ENCODE measurements around the gene DHX15. TPM values are rescaled to one million over a fixed set of nuclear protein-coding genes. Genes with fewer than 3 reads are reported as not detected.

Gene DHX15
- total and polyA plus RNA-seq, 8 donors = 32.8 to 74.6 (median 46.0) TPM

DNA sequence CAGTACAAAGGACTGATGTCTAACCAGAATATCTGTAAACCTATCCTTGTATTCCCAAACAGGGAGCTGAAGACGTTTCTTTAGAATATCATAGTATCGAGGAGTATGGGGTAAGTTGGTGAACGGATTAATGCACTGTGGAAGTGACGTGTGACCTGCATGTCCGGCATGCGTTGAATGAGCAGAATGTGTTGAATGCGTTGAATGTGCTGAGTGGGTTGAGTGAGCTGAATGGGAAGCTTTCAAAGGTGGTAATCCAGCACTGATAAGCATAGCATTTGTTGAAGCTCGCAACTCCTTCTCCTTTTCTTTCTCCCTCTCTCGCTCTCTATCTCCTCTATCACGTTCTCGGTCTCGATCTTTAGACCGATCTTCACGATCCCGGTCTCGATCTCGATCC lies 8.1 kb downstream of the DHX15 start:
- Histone ChIP-seq H3K4me1 (peaks cover 14 to 33% (median 21%) of the 10 kb centered on the region in 3 donors), H3K27ac (no peak overlapping the region), H3K9me3 (no peaks in the 10 kb centered on the region), H3K27me3 (no peaks in the 10 kb centered on the region), H3K36me3 (peaks cover 0 to 18% (median 10%) of the 10 kb centered on the region in 3 donors), H3K4me3 (no peak overlapping the region)
- ATAC-seq = no peak
- intact Hi-C loops (cut with DNase I) = no loop called here
- DNase-seq = no peak
- FAIRE-seq = no peak
- TF ChIP-seq, protein P1, sequence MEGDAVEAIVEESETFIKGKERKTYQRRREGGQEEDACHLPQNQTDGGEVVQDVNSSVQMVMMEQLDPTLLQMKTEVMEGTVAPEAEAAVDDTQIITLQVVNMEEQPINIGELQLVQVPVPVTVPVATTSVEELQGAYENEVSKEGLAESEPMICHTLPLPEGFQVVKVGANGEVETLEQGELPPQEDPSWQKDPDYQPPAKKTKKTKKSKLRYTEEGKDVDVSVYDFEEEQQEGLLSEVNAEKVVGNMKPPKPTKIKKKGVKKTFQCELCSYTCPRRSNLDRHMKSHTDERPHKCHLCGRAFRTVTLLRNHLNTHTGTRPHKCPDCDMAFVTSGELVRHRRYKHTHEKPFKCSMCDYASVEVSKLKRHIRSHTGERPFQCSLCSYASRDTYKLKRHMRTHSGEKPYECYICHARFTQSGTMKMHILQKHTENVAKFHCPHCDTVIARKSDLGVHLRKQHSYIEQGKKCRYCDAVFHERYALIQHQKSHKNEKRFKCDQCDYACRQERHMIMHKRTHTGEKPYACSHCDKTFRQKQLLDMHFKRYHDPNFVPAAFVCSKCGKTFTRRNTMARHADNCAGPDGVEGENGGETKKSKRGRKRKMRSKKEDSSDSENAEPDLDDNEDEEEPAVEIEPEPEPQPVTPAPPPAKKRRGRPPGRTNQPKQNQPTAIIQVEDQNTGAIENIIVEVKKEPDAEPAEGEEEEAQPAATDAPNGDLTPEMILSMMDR (IDR thresholded peaks at IDR 0.05) = no peak
- WGBS, 2 donors = 95 to 96% methylated on average over 17 of the region's 17 CpGs

DNA sequence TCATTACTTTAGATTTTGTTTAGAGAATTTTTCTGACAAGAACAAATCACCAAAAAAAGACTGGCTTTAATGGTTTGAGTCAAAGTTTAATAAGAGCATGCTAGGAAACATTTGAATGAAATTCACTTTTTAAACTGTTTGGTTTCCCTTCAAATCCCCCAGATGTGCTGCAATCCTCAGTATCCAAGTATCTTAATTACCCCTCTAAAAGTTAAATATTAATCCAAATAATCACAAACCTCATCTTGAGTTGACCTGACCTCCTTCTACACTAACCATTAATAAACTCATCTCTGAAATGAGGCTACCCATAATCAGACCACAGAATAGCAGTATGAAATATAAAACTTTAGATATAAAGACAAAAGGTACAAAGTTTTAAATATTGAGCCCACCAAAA lies 10.1 kb downstream of the DHX15 start:
- ATAC-seq (no peak), DNase-seq (no peak)
- TF ChIP-seq, protein P1 (IDR thresholded peaks at IDR 0.05) = no peak

DNA sequence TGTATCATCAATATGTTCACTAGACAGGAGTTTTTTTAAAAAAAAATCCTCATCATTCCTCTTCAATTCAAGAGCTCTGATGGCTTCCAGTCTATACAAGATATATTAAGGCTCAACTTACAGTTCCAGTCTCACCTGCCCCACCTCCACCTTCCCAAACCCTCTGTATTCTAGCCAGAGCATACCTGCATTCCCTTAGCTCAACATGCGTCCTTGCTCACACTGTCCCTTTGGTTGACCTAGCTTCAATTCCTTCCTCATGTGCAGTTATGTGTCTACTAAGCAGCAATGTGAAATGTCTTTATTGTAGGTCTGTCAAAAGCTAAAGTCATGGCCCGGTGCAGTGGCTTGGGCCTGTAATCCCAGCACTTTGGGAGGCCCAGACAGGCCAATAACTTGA lies 10.8 kb downstream of the DHX15 start:
- no peak overlapping the region for H3K4me3 ChIP-seq
- WGBS, 2 donors = 49 to 50% methylated on average over 2 of the region's 2 CpGs
- no peaks in the 10 kb centered on the region for H3K9me3 ChIP-seq
- no peaks in the 10 kb centered on the region for H3K27me3 ChIP-seq
- no peak overlapping the region for H3K27ac ChIP-seq
- TF ChIP-seq, protein P1 (IDR thresholded peaks at IDR 0.05) = no peak
- H3K4me1 ChIP-seq = peaks cover 17 to 22% (median 18%) of the 10 kb centered on the region in 3 donors
- no peak for DNase-seq
- H3K36me3 ChIP-seq = peaks cover 0 to 26% (median 10%) of the 10 kb centered on the region in 3 donors
- FAIRE-seq = no peak
- intact Hi-C loops (cut with DNase I) = no loop called here
- ATAC-seq = no peak

More for the DNA sequence above, 10.1 kb downstream of the DHX15 start:
- Histone ChIP-seq H3K9me3 (no peaks in the 10 kb centered on the region), H3K27me3 (no peaks in the 10 kb centered on the region), H3K4me1 (peaks cover 17 to 27% (median 18%) of the 10 kb centered on the region in 3 donors), H3K4me3 (no peak overlapping the region), H3K27ac (no peak overlapping the region), H3K36me3 (peaks cover 0 to 26% (median 10%) of the 10 kb centered on the region in 3 donors)
- FAIRE-seq = no peak
- intact Hi-C loops (cut with DNase I) = no loop called here

DNA sequence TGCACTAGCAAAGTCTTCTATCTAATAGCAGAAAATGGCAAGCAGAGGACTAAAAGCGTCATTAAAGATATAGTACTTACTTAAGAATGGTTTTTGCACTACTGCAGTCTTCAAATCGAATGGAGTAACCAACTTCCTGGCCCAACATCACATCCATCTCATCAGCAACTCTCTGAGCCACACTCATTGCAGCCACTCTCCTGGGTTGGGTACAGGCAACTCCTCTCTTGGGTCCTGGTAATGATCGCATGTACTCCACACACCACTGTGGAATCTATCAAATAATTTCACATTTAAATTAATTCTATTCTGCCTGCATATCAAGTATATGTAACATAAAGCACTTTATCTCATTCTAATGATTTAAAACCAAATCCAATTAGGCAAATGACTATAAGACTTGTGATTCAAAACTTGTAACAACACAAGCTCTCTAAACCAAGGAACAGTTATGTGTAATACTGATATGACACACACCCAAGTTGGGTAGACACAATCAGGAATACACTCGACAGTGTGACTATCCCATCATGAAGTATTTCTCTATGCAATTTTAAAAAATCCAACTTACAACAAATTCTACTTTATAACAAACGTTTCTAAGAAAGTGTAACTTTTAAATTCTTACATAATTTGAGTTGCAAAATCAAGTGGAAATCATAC lies 13.6 kb downstream of the DHX15 start:
- intact Hi-C loops (cut with DNase I) = no loop called here
- no peak overlapping the region for H3K27ac ChIP-seq
- H3K9me3 ChIP-seq = no peaks in the 10 kb centered on the region
- no peaks in the 10 kb centered on the region for H3K27me3 ChIP-seq
- H3K4me1 ChIP-seq = peaks cover 3 to 12% (median 8%) of the 10 kb centered on the region in 3 donors
- peaks cover 0 to 20% (median 8%) of the 10 kb centered on the region in 3 donors for H3K36me3 ChIP-seq
- DNase-seq (no peak), ATAC-seq (no peak), FAIRE-seq (no peak)
- H3K4me3 ChIP-seq = no peak overlapping the region
- TF ChIP-seq, protein P1 (IDR thresholded peaks at IDR 0.05) = no peak
- 77 to 82% methylated on average over 5 of the region's 5 CpGs for WGBS, 2 donors

DNA sequence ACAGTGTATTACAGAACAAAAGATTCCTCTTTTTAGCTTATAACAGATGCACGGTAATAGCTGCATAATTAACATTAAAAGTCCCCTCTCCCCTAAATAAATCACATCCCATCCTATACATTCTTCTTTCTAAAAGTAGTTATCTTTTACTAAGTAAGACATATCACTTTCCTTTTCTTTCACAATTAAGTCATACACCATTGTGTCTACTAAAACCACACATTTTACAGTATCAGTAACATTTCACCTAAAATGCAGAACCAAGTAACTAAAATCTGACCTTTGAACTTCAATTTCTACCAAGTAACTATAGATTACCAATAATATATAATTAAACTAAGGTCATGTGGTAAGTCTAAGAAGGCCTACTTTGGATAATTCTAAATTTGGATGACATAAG lies 14.2 kb downstream of the DHX15 start:
- H3K36me3 ChIP-seq = peaks cover 0 to 14% (median 2%) of the 10 kb centered on the region in 3 donors
- H3K4me3 ChIP-seq = no peak overlapping the region
- no peaks in the 10 kb centered on the region for H3K9me3 ChIP-seq
- H3K27me3 ChIP-seq = no peaks in the 10 kb centered on the region
- H3K4me1 ChIP-seq = peaks cover 8 to 18% (median 14%) of the 10 kb centered on the region in 3 donors
- FAIRE-seq (no peak), DNase-seq (no peak), ATAC-seq (no peak)
- intact Hi-C loops (cut with DNase I) = no loop called here
- no peak overlapping the region for H3K27ac ChIP-seq
- TF ChIP-seq, protein P1 (IDR thresholded peaks at IDR 0.05) = no peak
- 81% methylated on average over 1 of the region's 1 CpG for WGBS, 2 donors

Data from pancreas (tissue), 10 donors.